Sigmoid colon (tissue), 7 donors: ENCODE data around the gene OXA1L. TPM values are rescaled to one million over a fixed set of nuclear protein-coding genes. Genes with fewer than 3 reads are reported as not detected.
"Not testable (repeated sequence)": the region's sequence is repeated elsewhere in the genome, so short reads cannot be mapped to it uniquely, and the experiment has no call there.

Experiments used
- DNase-seq: peaks from one replicate; pipeline ENCODE4 v3.0.0-alpha.2; 2019
- H3K27ac ChIP-seq, 4 donors: fragments of 200-600 bp; sonication (generic); one replicate each; pipeline ENCODE4 v1.5.1; 2016 to 2019; ENCODE audit warnings: mild to moderate bottlenecking in 1 of 4
- H3K27me3 ChIP-seq, 3 donors: fragments of 200-600 bp; sonication (generic); one replicate each; pipeline ENCODE4 v1.5.1; 2019; ENCODE audit warnings: mild to moderate bottlenecking in 1 of 3
- H3K36me3 ChIP-seq, 4 donors: fragments of 200-600 bp; sonication (generic); one replicate each; pipeline ENCODE4 v1.5.1; 2016 to 2019
- H3K4me1 ChIP-seq, 4 donors: fragments of 200-600 bp; sonication (generic); one replicate each; pipeline ENCODE4 v1.5.1; 2017 to 2019
- H3K4me3 ChIP-seq, 4 donors: fragments of 200-600 bp; sonication (generic); one replicate each; pipeline ENCODE4 v1.5.1; 2017 to 2019; ENCODE audit warnings: mild to moderate bottlenecking in 2 of 4, moderate library complexity in 1 of 4
- H3K9me3 ChIP-seq, 4 donors: fragments of 200-600 bp in 3 of 4; sonication (generic) in 3 of 4; one replicate each; pipeline versions ENCODE4 v1.5.1 to v1.6.1; 2013 to 2019
- CTCF ChIP-seq, 4 experiments: fragments of 450-650 bp in 3 of 4; fragments of 200-600 bp in 1 of 4; IDR thresholded peaks; one replicate each; pipeline ENCODE4 v1.5.1; 2016 to 2019; ENCODE audit warnings: antibody characterized with exemption in 4 of 4, mild to moderate bottlenecking in 3 of 4, moderate library complexity in 2 of 4
- EP300 ChIP-seq, 4 donors: sonication (generic); formaldehyde crosslinking; IDR thresholded peaks; one replicate each; pipeline ENCODE4 v1.6.1; 2017; ENCODE audit warnings: antibody characterized with exemption in 4 of 4
- POLR2A ChIP-seq, 2 donors: fragments of 450-650 bp; IDR thresholded peaks; one replicate each; pipeline ENCODE4 v1.6.1; 2016; ENCODE audit warnings: antibody characterized with exemption in 2 of 2, mild to moderate bottlenecking in 2 of 2, moderate library complexity in 2 of 2
- POLR2AphosphoS5 ChIP-seq, 4 donors: sonication (generic); formaldehyde crosslinking; IDR thresholded peaks; one replicate each; pipeline ENCODE4 v1.6.1; 2017; ENCODE audit warnings: antibody characterized with exemption in 4 of 4
- WGBS, 2 donors: extraction: QIAGEN DNeasy Blood & Tissue Kit; methylation state at CpG; one replicate each; pipeline ENCODE4 v1.1.7; 2013; 5-methylcytosine and 5-hydroxymethylcytosine counted together
- intact Hi-C: fragments of 100-400 bp; cut with DNase I; formaldehyde crosslinking; loops from one replicate; pipeline ENCODE4 v1.15.1; 2023
- polyA plus RNA-seq, 3 donors: library from polyadenylated mRNA; stranded (reverse); fragments of 200-250 nt; gene quantifications; one replicate each; pipeline ENCODE4 v1.2.3, GENCODE V29; 2013
- total RNA-seq, 4 donors: library from RNA; depleted of rRNA; stranded (reverse); fragments of >200 nt; gene quantifications; one replicate each; pipeline ENCODE4 v1.1.0, GENCODE V29; 2016
- donor health status: healthy with polysubstance abuse.
- donor health status: Bipolar disorder and iron deficiency.
- donor health status: healthy.

Gene OXA1L
- total and polyA plus RNA-seq, 7 donors = 85.1 to 113 (median 97.8) TPM

- no peaks in the 10 kb centered on the region for H3K4me1 ChIP-seq
- H3K9me3 ChIP-seq = no peaks in the 10 kb centered on the region
- H3K4me3 ChIP-seq = no peak overlapping the region
- no peak for TF ChIP-seq EP300 (IDR thresholded peaks at IDR 0.05)
- no peak for TF ChIP-seq CTCF (IDR thresholded peaks at IDR 0.05)
- no peak for TF ChIP-seq POLR2AphosphoS5 (IDR thresholded peaks at IDR 0.05)
- no peak for TF ChIP-seq POLR2A (IDR thresholded peaks at IDR 0.05)
- WGBS, 2 donors = 61 to 68% methylated on average over 1 of the region's 1 CpG
- no peak for DNase-seq
- H3K27me3 ChIP-seq = peaks cover 0 to 6% (median 0%) of the 10 kb centered on the region in 3 donors
- intact Hi-C loops = no loop called here
- H3K27ac ChIP-seq = no peak overlapping the region
- H3K36me3 ChIP-seq = no peaks in the 10 kb centered on the region
These were observed 40.5 kb upstream of the OXA1L start for GRCh38 chr14:22726012-22726411.

DNA sequence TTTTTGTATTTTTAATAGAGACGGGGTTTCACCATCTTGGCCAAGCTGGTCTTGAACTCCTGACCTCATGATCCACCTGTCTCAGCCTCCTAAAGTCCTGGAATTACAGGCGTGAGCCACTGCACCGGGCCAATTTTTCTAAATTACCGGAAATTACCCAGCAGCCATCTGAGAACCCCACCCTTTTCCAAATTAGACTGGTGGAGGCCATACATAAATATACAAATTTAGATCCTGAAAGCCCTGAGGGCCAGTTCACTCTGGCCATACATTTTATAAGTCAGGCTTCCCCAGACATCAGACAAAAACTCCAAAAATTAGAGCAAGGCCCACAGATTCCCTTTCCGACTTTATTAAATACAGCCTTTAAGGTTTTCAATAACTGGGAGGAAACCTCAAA, 34.4 kb upstream of the OXA1L start:
- H3K4me1 ChIP-seq, H3K27ac ChIP-seq, DNase-seq, H3K4me3 ChIP-seq, H3K27me3 ChIP-seq, intact Hi-C loops, H3K36me3 ChIP-seq, H3K9me3 ChIP-seq: not testable (repeated sequence)
- WGBS, 2 donors = 63 to 90% methylated on average over 5 of the region's 5 CpGs

DNA sequence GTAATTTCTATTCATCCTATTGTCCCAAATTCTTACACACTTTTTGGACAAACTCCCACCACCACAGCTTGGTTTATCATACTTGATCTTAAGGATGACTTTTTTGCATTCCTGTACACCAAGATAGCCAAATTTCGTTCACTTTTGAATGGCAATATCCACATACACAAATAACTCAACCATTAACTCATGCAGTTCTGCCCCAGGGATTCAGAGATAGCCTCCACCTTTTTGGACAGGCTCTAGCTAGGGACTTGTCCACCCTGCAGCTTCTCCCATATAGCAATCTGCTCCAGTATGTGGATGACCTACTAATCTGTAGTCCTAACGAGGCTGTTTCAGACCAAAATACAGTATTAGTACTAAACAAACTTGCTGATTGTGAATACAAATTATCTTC, 32.7 kb upstream of the OXA1L start:
- TF ChIP-seq EP300 (IDR thresholded peaks at IDR 0.05) (no peak), POLR2AphosphoS5 (IDR thresholded peaks at IDR 0.05) (no peak), POLR2A (IDR thresholded peaks at IDR 0.05) (no peak), CTCF (IDR thresholded peaks at IDR 0.05) (no peak)
- Histone ChIP-seq H3K9me3 (no peaks in the 10 kb centered on the region), H3K27me3 (no peaks in the 10 kb centered on the region), H3K36me3 (no peaks in the 10 kb centered on the region), H3K4me1 (no peaks in the 10 kb centered on the region), H3K4me3 (no peak overlapping the region), H3K27ac (no peak overlapping the region)
- intact Hi-C loops = no loop called here
- WGBS, 2 donors = 48 to 60% methylated on average over 2 of the region's 2 CpGs
- DNase-seq = no peak

GRCh38 chr14:22735096-22735495, 31.4 kb upstream of the OXA1L start:
- Histone ChIP-seq H3K9me3 (no peaks in the 10 kb centered on the region), H3K27ac (no peak overlapping the region), H3K36me3 (no peaks in the 10 kb centered on the region), H3K4me1 (no peaks in the 10 kb centered on the region), H3K27me3 (no peaks in the 10 kb centered on the region), H3K4me3 (no peak overlapping the region)
- WGBS, 2 donors = 77 to 85% methylated on average over 2 of the region's 2 CpGs
- no peak for TF ChIP-seq EP300 (IDR thresholded peaks at IDR 0.05)
- TF ChIP-seq CTCF (IDR thresholded peaks at IDR 0.05) = no peak
- TF ChIP-seq POLR2AphosphoS5 (IDR thresholded peaks at IDR 0.05) = no peak
- no peak for TF ChIP-seq POLR2A (IDR thresholded peaks at IDR 0.05)
- no peak for DNase-seq
- intact Hi-C loops = no loop called here

GRCh38 chr14:22736384-22736783, 30.1 kb upstream of the OXA1L start:
- intact Hi-C loops = not testable (repeated sequence)

DNA sequence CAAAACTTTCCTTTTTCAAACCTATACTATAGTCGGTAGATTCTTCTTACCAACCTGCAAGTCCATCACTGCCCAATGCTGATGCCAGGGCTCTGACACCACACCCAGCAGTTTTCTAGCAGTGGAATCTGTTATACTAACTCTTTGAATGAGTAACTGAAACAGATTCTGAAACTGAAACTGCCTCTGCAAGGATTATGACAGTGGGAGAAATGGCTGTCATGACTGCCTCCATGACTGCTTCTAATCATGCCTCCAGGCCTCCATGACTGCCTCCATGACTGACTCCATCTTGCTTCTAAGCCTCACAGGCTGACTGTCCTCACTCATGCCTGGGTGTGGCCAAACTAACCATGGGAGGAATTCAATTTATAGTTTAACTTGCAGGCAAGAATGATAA, 29.4 kb upstream of the OXA1L start:
- Histone ChIP-seq H3K27me3 (no peaks in the 10 kb centered on the region), H3K4me1 (no peaks in the 10 kb centered on the region), H3K27ac (no peak overlapping the region), H3K36me3 (no peaks in the 10 kb centered on the region), H3K4me3 (no peak overlapping the region), H3K9me3 (no peaks in the 10 kb centered on the region)
- TF ChIP-seq EP300 (IDR thresholded peaks at IDR 0.05) (no peak), POLR2A (IDR thresholded peaks at IDR 0.05) (no peak), POLR2AphosphoS5 (IDR thresholded peaks at IDR 0.05) (no peak), CTCF (IDR thresholded peaks at IDR 0.05) (no peak)
- WGBS, 2 donors = 82 to 87% methylated on average over 1 of the region's 1 CpG
- DNase-seq = no peak
- intact Hi-C loops = no loop called here

More at GRCh38 chr14:22736384-22736783, 30.1 kb upstream of the OXA1L start:
- H3K4me3 ChIP-seq, H3K36me3 ChIP-seq, DNase-seq, H3K27me3 ChIP-seq, H3K9me3 ChIP-seq, H3K4me1 ChIP-seq, H3K27ac ChIP-seq: not testable (repeated sequence)
- 93 to 95% methylated on average over 12 of the region's 14 CpGs for WGBS, 2 donors
